ENCODE results near the gene ST6GAL1. TPM values are rescaled to one million over a fixed set of nuclear protein-coding genes. Genes with fewer than 3 reads are reported as not detected.

ST6GAL1 gene
- total and polyA plus RNA-seq, 2 of the 8 experiments (the other 6 are each of a cell fraction or from before 2014, with no cell fraction given), result 62.8 to 80.9 TPM

DNA sequence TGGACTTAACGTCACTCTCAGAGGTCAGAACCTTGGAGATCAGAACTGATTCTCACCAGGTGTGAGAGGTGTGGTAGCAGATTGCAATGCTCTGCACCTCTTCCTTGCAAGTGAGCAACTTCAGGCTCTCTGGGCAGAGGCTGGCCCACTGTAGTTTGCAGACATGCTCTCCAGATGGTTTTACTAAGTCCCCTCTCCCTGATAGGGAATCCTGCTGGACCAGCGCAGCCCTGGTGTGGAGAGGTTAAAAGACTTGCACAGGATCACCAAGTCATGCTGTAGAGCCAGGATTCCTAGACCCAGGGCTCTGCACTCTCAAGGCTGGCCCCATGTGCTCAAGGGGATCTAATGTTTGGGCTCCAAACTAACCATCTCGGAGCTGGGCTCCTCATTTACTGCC, 146.8 kb downstream of the ST6GAL1 start:
- Histone ChIP-seq H3K79me2 (ENCODE audit: control insufficient read depth in 1 of 2, insufficient read depth in 2 of 2, low read length in 2 of 2) (no peaks in the 10 kb centered on the region), H2BK20ac (ENCODE audit: low read length) (no peak overlapping the region), H3K27me3 (replicated peaks in 1 of 4; ENCODE audit: control insufficient read depth in 3 of 4, extremely low read depth in 1 of 4, insufficient read depth in 3 of 4, low read length in 3 of 4) (no peaks in the 10 kb centered on the region), H2BK120ac (replicated peaks; ENCODE audit: low read depth, low read length) (no peak overlapping the region), H2BK15ac (ENCODE audit: low read length) (no peak overlapping the region), H3K14ac (ENCODE audit: insufficient read length) (no peak overlapping the region), H3K56ac (replicated peaks; ENCODE audit: insufficient read length, low read depth, low read length) (no peak overlapping the region), H3K9ac (replicated peaks in 1 of 4; ENCODE audit: extremely low read depth in 1 of 4, low read depth in 3 of 4, low read length in 3 of 4) (no peak overlapping the region), H3K4me3 (ENCODE audit: extremely low read depth in 1 of 4, insufficient read depth in 2 of 4, low read depth in 3 of 4, low read length in 4 of 4) (no peak overlapping the region), H3K18ac (ENCODE audit: extremely low read depth, low read length) (no peak overlapping the region), H2AFZ (ENCODE audit: low read length) (no peak overlapping the region), H4K5ac (ENCODE audit: insufficient read length, low read depth, low read length) (no peak overlapping the region), H3K9me3 (ENCODE audit: insufficient read depth in 2 of 2, low read depth in 1 of 2, low read length in 1 of 2) (no peaks in the 10 kb centered on the region), H3K4me1 (replicated peaks in 1 of 4; ENCODE audit: control insufficient read depth in 3 of 4, insufficient read depth in 4 of 4, low read length in 3 of 4) (peaks cover 0 to 5% (median 2%) of the 10 kb centered on the region in 4 experiments; a peak in 1 of 7 replicates), H4K8ac (ENCODE audit: extremely low read depth, insufficient read depth, low read length) (no peak overlapping the region), H3K79me1 (ENCODE audit: low read depth, low read length) (no peaks in the 10 kb centered on the region; the same call in 1 of the 2 replicates), H3K4ac (replicated peaks; ENCODE audit: insufficient read length, low read depth, low read length) (no peak overlapping the region), H3K23me2 (ENCODE audit: low read depth, low read length) (no peaks in the 10 kb centered on the region), H3K4me2 (ENCODE audit: insufficient read depth in 1 of 2, low read depth in 2 of 2, low read length in 2 of 2) (no peak overlapping the region), H3K23ac (ENCODE audit: insufficient read length) (no peak overlapping the region), H3K36me3 (ENCODE audit: control insufficient read depth in 2 of 4, insufficient read depth in 4 of 4, low read length in 3 of 4) (peaks cover 6 to 55% (median 27%) of the 10 kb centered on the region in 4 experiments; a peak in 7 of 8 replicates), H4K91ac (replicated peaks; ENCODE audit: insufficient read length, low read length) (no peak overlapping the region), H4K20me1 (replicated peaks in 1 of 2; ENCODE audit: control insufficient read depth in 1 of 2, insufficient read depth in 2 of 2, low read length in 2 of 2) (peaks cover 0 to 2% of the 10 kb centered on the region in 2 experiments), H3K27ac (ENCODE audit: low read depth, low read length) (no peak overlapping the region), H2AK5ac (ENCODE audit: low read depth, low read length) (no peak overlapping the region), H2BK12ac (ENCODE audit: low read depth, low read length) (no peak overlapping the region), H2BK5ac (ENCODE audit: low read depth, low read length) (no peak overlapping the region)
- POLR2A ChIA-PET (ENCODE audit: partially characterized antibody), result interaction anchor here (1.1 kb wide), 1 partner anchor 10 kb away, joined by 3 read pairs; no protein-coding TSS in a partner anchor
- DNase-seq (ENCODE audit: low read depth in 1 of 2, low spot score in 2 of 2) (no peak), FAIRE-seq (no peak)
- TF ChIP-seq JUND (IDR thresholded peaks at IDR 0.05; ENCODE audit: low read length) (no peak), HDAC2 (IDR thresholded peaks at IDR 0.05; ENCODE audit: borderline replicate concordance in 1 of 2, low read depth in 2 of 2, low read length in 2 of 2) (no peak), KDM5A (IDR thresholded peaks at IDR 0.05; ENCODE audit: low read length) (no peak), ZNF274 (IDR thresholded peaks at IDR 0.05; ENCODE audit: borderline replicate concordance, extremely low read depth, low read length) (no peak), RXRA (IDR thresholded peaks at IDR 0.05; ENCODE audit: insufficient read depth, low read depth, low read length) (no peak), RAD21 (IDR thresholded peaks at IDR 0.05 in 1 of 2, conservative IDR thresholded peaks at IDR 0.05 in 1 of 2; ENCODE audit: low read depth in 2 of 2, low read length in 2 of 2) (no peak), CEBPB (IDR thresholded peaks at IDR 0.05; ENCODE audit: low read depth, low read length) (no peak)
- TF ChIP-seq, protein P1, sequence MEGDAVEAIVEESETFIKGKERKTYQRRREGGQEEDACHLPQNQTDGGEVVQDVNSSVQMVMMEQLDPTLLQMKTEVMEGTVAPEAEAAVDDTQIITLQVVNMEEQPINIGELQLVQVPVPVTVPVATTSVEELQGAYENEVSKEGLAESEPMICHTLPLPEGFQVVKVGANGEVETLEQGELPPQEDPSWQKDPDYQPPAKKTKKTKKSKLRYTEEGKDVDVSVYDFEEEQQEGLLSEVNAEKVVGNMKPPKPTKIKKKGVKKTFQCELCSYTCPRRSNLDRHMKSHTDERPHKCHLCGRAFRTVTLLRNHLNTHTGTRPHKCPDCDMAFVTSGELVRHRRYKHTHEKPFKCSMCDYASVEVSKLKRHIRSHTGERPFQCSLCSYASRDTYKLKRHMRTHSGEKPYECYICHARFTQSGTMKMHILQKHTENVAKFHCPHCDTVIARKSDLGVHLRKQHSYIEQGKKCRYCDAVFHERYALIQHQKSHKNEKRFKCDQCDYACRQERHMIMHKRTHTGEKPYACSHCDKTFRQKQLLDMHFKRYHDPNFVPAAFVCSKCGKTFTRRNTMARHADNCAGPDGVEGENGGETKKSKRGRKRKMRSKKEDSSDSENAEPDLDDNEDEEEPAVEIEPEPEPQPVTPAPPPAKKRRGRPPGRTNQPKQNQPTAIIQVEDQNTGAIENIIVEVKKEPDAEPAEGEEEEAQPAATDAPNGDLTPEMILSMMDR (IDR thresholded peaks at IDR 0.05; ENCODE audit: control extremely low read depth in 1 of 3, insufficient read depth in 1 of 3, low read depth in 1 of 3, low read length in 3 of 3), result no peak
- TF ChIP-seq, protein P2, sequence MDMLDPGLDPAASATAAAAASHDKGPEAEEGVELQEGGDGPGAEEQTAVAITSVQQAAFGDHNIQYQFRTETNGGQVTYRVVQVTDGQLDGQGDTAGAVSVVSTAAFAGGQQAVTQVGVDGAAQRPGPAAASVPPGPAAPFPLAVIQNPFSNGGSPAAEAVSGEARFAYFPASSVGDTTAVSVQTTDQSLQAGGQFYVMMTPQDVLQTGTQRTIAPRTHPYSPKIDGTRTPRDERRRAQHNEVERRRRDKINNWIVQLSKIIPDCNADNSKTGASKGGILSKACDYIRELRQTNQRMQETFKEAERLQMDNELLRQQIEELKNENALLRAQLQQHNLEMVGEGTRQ (IDR thresholded peaks at IDR 0.05; ENCODE audit: low read length), result no peak
- 84% methylated on average over 3 of the region's 3 CpGs; no CpG with 5 or more reads in 1 of the 2 experiments for WGBS, 2 experiments (ENCODE audit: extremely low coverage in 1 of 2, insufficient coverage in 1 of 2, insufficient read length in 1 of 2, insufficient replicate concordance in 2 of 2, low coverage in 1 of 2, low lambda C conversion rate in 2 of 2, missing lambda C conversion rate in 1 of 2)
- CTCF ChIA-PET (ENCODE audit: partially characterized antibody), result interaction anchor here (0.6 to 1.9 kb wide), 3 partner anchors 10 to 496 kb away, joined by 4 to 5 read pairs (median 4); no protein-coding TSS in a partner anchor

All from H1 (cell line).